HG03521 (cell line): Measurements from ENCODE around the gene G6PC3.

Experiments
- ATAC-seq: cut with Tn5 transposase; IDR thresholded peaks from one replicate; pipeline ENCODE4 v1.9.1; 2021; ENCODE audit warnings: mild to moderate bottlenecking, moderate library complexity; ENCODE audit not compliant: unreplicated experiment

G6PC3 gene

GRCh38 chr17:44059101-44059892 lies 11.2 kb upstream of the G6PC3 start:
- no peak for ATAC-seq

GRCh38 chr17:44061446-44061845 lies 9.1 kb upstream of the G6PC3 start:
- ATAC-seq = no peak

DNA sequence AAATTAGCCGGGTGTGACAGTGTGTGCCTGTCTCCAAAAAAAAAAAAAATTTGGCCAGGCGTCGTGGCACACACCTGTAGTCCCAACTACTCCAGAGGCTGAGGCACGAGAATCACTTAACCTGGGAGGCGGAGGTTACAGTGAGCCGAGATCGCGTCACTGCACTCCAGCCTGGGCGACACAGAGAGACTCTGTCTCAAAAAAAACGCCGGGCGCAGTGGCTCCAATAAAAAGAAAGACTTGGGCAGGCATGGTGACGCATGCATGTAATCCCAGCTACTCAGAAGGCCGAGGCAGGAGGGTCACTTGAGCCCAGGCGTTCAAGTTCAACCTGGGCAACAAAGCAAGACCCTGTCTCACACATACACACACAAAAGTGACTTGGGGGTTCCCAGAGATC lies 7.7 kb upstream of the G6PC3 start:
- no peak for ATAC-seq

DNA sequence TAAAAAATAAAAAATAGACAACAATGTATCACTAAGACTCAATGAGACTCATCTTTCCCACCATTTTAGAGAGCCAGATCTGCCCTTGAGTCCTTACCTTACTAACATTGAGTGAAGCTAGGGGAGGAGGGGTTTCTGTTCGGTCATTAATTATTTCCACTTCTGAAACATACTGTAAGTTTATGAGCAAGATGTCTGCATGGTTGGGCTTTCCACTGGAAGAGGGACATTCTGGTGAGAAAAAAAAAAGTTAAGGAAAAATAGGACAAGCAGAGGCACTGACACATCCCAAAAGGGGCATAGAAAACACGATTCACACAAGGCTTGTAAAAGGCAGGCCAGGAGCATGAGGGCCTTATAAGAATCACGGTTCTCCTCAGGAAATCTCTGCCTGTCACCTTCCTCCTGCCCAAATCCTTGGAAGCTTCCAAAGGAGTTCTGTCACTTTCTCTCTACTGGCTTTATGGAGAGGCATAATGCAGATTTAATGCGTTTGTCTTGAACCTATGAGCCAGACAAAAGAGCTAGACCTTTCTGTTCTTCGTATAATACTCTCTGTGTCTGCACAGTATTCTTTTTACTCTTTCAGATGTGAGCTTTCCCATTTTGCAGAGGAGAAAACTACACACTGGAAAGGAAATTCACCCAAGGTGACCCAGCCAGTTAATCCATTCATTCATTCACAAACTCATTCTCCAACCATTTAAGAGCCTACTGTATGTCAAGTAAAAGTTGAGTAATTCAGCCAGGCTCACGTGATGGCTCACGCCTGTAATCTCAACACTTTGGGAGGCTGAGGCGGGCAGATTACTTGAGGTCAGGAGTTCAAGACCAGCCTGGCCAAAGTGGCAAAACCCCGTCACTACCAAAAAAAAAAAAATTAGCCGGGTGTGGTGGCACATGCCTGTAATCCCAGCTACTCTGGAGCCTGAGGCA lies 6.6 kb upstream of the G6PC3 start:
- no peak for ATAC-seq

DNA sequence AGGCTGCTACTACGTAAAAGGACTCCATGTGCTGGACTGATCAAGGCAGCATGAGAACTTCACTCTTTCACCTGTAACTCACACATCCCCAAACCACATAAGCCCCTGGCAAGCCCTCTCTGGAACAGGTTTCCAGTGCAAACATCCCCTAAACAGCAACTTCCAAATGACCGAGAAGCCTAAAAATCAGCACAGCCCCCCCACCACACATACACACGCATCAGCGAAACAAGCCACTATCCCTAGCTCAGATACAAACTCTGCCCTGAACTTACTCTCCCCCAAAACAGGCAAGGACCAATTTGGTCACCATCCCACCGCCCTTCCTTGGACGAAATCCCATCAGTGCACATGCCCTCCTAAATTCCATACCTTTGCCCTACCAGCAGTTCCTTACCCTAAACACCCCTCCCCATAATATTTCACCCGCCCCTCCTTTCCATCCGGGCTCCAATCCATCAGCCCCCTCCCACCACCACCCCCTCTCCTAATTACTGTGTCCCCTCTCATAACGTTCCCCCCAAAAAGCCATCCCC lies 4.8 kb upstream of the G6PC3 start:
- no peak for ATAC-seq

DNA sequence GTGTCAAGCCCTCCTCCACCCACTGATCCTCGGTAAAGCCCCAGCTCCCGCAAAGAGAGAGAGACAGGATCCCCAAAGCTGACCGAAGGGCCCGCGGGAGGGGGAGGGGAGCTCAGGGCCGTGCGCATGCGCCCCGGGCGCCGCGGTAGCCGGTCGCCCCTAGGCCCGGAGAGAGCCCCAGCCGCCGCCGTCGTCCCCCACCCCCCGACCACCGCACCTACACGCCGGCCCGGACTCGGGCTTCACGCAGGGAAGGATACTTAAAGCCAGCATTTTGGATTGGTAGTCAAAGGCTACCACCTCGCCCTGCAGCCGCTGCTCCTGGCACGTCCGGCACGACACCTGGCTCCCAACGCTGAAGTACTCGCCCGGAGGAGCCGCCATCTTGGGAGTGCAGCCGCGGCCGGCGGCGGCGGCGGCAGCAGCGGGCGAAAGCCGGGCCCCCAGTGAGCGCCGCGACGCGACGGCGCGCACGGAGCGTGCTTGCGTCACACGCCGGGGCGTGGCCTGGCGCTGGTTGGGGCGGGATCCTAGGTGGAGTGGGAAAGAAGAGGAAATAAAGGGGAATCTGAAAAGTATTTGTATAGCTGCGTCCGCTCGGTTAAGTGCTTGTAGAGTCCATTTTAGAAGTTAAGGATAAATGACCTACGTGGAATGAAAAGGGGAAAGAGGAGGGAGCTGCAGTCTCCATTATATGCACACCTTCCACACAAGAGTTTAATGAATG lies 4.2 kb upstream of the G6PC3 start, which contains the start of gene LSM12:
Gene LSM12, minus strand, starts transcription at position 468 of the 727 bp plus-strand sequence. Its CDS starts 84 bp downstream, at position 384.
- ATAC-seq = peak; percentile 49

DNA sequence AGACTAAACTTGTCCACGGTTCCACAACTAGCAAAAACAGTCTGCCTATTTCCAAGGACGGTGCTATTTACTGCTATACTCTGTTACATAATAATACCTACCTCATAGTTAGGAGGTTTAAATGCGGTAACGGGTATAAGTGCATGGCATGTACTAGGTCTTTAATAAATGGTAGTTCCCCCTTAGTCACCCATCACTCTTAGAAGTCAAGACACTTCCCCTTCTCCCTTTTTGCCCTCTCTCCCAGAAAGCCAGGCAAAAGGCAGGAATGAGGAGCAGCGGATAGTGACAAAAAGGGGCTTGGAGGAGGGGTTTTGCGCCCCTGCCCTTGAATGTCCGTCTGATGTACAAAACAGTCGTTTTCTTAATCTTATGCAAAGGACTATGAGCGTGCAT lies 3.0 kb upstream of the G6PC3 start:
- no peak for ATAC-seq

GRCh38 chr17:44069974-44070454 lies 521 bp upstream of the G6PC3 start:
- no peak for ATAC-seq

- peak; percentile 17 for ATAC-seq
Measured at GRCh38 chr17:44071198-44071520, 624 bp downstream of the G6PC3 start.

DNA sequence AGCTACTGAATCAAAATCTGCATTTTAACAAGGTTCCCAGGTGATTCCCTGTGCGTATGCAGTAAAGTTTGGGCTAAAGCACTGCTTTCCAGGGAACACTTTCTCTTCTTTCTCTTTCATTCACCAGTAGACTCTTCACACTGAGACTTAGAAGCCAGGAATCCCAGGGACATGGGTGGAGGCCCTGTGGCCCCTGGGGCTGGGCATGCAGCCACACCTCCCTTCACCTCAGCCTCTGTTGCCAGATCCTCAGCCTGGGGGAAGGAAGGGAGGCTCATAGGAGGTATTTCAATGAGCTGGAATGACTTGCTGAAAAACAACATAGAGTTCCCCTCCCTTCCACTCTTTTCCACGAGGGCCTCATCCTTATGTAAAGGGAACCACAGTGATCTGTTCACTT lies 1.2 kb downstream of the G6PC3 start:
- no peak for ATAC-seq

DNA sequence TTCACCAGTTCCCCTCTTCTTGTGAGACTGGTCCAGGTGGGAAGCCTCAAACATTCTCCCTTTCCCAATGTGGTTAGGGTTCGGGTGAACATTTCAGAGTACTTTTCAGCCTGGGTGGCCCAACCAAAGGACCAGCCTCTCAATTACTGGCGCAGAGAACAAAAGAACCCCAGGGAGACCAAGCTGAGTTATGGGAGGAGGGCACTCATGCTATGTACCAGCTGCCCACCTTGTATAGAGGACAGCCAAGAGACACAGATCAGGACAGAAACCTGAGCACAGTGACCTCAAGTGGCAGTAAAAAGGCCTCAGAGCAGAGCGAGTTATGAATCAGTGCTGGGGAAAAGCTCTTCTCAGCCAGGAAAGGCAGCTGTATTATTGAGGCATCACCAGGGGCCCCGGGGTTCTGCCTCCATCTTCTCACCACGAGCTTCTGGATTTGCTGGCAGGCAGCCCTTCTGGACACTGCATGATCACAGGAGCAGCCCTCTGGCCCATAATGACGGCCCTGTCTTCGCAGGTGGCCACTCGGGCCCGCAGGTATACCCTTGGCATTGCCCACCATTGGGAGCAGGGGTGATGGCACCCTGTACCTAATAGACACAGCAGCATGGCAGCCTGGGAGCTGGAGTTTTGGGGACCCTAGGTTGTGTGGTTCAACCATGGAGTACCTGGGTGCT lies 3.8 kb downstream of the G6PC3 start:
- ATAC-seq = no peak

DNA sequence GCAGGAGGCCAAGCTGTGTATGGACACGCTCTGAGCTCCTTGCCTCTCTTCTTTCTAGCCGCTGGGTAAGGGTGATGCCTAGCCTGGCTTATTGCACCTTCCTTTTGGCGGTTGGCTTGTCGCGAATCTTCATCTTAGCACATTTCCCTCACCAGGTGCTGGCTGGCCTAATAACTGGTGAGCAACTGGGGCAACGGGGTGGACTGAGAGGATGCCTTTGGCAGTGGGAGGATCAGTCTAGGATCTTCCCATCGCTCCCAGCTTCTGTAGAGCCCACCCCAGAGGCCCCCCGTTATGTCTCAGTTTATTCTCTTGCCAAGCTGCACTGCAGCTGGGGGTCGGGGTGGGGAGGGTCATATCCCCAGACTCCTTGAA lies 4.4 kb downstream of the G6PC3 start:
- no peak for ATAC-seq

DNA sequence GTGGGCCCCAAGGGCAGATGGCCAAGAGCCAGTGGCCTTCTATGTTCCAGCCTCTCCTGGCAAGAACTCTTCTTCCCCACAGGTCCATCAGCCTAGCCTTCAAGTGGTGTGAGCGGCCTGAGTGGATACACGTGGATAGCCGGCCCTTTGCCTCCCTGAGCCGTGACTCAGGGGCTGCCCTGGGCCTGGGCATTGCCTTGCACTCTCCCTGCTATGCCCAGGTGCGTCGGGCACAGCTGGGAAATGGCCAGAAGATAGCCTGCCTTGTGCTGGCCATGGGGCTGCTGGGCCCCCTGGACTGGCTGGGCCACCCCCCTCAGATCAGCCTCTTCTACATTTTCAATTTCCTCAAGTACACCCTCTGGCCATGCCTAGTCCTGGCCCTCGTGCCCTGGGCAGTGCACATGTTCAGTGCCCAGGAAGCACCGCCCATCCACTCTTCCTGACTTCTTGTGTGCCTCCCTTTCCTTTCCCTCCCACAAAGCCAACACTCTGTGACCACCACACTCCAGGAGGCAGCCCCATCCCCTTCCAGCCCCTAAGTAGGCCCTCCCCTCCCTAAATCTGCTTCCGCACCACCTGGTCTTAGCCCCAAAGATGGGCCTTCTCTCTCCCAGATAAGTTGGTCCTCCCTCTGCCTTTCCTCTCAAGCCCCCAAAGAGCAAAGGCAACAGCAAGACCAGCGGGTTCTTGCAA lies 5.2 kb downstream of the G6PC3 start:
- ATAC-seq = no peak

- no peak for ATAC-seq
Measured at GRCh38 chr17:44076716-44077594, 6.4 kb downstream of the G6PC3 start.

DNA sequence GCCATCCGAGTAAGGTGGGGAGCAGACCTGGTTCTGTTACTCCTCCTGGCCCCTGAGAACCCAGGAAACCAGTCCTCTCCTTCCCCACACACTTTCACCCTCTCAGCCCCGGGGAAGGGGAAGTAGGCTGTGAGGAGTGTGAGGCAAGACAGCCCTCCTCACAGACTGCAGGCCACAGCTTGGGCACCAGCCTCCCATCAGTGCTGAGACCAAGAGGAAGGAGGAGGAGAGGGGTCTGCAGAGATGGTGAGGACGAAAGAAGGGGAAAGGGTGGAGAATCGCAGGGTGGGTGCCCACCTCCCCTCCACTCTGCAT lies 7.0 kb downstream of the G6PC3 start:
- ATAC-seq = no peak

DNA sequence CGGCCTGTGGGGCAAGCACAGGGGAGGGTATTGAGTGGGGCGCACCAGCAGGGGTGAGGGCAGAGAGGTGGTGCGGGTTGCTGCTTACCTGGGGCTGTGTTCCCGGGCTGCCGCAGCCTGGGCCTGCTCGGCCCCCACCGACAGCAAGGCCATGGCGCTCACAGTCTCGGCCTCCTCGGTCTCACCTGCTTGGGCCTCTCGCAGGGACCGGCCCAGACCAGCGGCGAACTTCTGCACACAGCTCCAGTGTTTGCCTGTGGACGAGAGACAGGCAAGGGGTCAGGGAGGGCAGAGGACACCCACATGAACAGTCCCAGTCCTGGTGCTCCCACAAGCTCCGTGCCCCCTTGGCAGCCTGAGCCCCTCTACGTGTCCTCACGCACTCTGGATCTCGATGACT lies 7.9 kb downstream of the G6PC3 start:
- ATAC-seq = no peak

- ATAC-seq = no peak
Measured at GRCh38 chr17:44079877-44080821, 9.6 kb downstream of the G6PC3 start.

- ATAC-seq = no peak
Measured at GRCh38 chr17:44081681-44082080, 11.1 kb downstream of the G6PC3 start.
